NCI-H748 treated with DMSO at 0.1 percent for 48 hours (cell line): ENCODE results near the gene CCT3.
"Not testable (repeated sequence)": the region's sequence is repeated elsewhere in the genome, so short reads cannot be mapped to it uniquely, and the experiment has no call there.

ENCODE experiments used
- DNase-seq: peaks from one replicate; lab custom pipeline; 2025; lab: John Stamatoyannopoulos, UW

Gene CCT3

DNA sequence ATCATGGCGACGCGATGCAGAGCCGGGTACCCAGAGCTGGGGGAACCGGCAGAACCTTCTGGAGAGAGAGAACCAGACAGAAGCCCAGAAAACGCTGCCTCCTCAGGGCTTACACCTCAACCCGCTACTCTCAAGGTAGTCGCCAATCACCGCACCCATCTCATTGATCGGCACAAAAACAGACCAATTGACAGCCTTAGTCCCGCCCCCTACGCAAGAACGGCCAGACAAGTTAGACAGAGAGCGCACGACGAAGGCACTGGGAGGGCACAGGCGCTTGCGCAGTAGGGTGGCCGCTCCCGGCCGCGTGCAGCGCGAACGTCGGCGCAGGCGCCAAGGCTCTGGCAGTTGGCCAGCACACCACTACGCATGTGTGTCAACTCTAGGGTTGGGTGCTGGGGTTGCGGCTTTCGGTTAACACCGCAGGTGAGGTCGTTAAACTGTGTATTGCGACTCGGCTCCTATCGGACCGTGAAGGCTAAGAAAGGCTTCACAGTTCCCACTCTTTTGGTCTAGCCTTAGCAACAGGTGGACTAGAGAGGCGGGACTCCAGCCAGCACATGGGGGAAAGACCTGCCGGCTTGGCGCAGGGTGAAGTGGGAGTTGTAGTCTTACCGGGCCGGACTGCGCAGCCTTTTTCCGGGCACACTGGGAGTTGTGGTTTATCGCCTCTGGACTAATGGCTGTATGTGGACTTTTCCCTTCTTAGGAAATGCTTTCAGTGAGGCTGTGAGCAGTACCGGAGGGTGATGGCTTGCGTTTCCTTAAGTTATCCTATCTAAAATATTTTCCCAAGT lies at the start of gene CCT3, which contains the start of gene TSACC:
CCT3 (minus strand) TSS at position 113 of the 797 bp plus-strand sequence; CDS start at position 5, 108 bp downstream.
TSACC (plus strand) TSS at position 347 of the 797 bp plus-strand sequence. CDS start 1,232 bp downstream, outside the sequence.
- DNase-seq: peak; percentile 99

DNA sequence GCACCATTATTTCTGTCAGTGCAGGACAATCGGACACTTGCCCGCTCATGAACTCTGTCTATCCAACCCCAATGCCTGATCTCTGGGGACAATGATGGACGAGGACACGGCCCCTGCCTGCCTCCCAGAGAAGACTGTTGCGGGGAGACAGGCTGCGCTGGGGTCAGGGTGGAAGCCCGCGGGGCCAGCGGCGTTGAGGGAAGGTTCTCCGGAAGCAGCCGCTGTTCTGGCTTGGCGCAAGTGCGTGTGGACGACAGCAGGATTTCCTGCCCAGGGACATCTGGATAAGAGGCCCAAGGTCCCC lies 49.7 kb upstream of the CCT3 start:
- DNase-seq: no peak

DNA sequence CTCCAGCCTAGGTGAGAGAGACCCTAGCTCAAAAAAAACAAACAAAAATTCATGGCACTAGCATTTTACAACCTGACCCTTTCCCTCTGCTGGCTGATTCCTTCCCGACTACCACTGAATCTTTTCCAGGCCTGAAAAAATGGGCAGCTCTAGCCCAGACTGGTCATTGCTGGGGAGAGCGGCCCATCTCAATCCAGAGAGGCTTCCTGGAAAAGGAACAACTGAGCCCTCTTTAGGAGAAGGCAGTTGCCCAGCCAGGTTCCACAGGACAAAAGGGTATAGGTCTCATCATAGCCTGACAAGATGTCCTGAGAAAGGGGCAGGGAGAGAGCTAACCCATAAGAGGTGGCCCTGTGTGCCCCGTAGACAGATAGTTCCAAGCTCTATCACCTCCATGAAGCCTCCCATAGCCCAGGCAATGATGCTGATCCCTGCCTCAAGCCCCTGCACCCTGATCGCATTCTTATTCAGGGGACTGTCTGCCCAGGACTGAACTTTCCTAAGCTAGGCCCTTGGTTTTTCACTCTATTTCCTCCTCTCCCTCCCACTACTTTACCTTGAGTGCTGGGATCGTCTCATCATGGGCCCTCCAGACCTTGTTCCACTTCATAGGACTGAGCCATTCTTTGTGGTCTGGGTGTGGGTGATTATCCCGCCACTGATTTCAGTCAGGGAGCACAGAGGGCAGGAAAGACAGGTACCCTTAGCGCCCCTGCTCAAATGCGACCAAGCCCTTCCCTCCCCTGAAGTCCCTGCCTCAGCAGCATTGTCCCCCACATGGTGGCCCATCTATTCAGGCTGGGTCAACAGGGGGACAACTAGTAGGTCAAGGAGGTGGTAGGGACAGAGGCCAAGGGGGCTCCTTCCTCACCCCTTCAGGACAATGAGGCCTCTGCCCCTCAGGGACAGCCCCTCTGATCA lies 49.1 kb upstream of the CCT3 start:
- DNase-seq: no peak

DNA sequence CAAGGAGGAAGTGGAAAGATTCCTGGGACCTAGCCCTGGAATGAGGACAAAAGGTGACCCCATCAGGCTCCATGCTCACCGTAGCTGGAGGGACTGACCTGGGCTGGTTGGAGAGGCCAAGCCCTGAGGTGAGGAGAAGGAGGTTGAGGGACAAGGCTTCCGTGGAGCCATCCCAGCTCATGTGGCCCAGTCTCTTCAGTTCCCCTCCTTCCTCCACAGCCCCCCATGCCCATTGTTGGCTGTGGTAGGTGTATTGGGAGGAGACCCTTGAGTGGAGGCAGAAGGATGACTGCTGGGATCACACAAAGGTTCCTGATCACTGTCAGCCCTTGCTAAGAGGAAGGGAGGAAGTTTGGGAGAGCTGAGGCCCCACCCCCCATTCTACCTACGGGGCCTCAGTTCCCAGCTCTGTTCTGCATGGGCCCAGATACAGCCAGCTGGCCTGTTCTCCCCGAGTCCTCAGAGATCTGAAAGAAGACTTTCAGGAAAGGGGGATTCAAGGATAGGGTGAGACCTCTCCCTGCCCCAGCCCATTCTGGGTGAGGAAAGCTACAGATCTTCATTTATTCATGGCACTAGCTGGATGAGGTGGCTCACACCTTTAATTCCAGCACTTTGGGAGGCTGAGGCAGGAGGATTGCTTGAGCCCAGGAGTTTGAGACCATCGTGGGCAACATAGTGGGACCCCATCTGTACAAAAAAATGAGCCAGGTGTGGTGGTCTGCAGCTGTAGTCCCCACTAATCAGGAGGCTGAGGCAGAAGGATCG lies 48.2 kb upstream of the CCT3 start:
- DNase-seq: no peak

GRCh38 chr1:156385534-156386031 lies 47.5 kb upstream of the CCT3 start:
- DNase-seq: peak; percentile 22

GRCh38 chr1:156384658-156385057 lies 46.6 kb upstream of the CCT3 start:
- DNase-seq: no peak

DNA sequence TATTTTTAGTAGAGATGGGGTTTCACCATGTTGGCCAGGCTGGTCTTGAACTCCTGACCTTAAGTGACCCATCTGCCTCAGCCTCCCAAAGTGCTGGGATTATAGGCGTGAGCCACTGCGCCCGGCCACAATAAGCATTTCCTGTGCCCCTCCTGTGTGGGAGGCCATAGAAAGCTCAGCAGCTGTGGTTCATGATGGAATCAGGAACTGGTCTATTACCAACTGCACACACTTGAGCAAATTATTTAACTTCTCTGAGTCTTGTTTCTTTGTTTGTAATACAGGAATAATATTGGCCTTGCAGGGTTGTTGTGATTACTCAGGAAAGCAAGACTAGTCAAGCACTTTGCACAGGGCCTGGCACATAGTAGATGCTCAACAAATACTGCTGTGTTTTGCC lies 45.9 kb upstream of the CCT3 start:
- DNase-seq: no peak

GRCh38 chr1:156383023-156383422 lies 44.9 kb upstream of the CCT3 start:
- peak; percentile 7 for DNase-seq

GRCh38 chr1:156382561-156382960 lies 44.5 kb upstream of the CCT3 start:
- DNase-seq: no peak

DNA sequence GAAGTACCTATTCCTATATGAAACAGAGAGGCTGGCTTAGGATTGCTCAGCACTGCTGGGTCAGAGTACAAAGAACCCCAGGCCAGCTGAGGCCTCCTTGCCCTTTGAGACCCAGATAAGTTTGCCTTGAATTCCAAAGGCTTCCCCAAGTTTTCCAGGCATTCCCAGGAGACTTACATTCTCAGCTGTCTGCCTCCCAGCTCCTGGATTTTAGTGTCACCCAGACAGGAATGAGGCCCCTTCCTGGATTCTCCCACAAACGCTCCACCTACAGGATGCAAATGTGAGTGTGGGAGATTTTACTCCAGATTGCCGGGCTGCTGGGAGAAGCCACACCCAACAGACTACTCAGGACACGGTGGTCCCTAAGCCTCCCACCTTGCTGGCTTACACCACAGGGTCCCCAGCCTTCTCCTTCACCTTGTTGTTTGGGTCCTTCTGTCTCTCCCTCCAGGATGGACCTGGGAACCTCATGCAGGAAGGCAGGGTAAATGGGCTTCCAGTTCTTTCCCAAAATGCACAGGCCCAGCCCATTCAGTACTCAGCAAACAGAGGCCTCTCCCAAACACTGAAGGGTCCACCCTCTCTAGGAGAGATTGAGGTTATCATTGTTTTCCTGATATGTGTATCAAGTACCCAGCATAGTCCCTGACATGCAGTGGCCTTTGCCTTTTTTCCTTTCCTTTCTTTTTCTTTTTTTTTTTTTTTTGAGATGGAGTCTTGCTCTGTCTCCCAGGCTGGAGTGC lies 41.5 kb upstream of the CCT3 start:
- no peak for DNase-seq

- no peak for DNase-seq
Observed at GRCh38 chr1:156378557-156378956, 40.5 kb upstream of the CCT3 start.

- no peak for DNase-seq
Observed at GRCh38 chr1:156376958-156377919, 39.1 kb upstream of the CCT3 start.

DNA sequence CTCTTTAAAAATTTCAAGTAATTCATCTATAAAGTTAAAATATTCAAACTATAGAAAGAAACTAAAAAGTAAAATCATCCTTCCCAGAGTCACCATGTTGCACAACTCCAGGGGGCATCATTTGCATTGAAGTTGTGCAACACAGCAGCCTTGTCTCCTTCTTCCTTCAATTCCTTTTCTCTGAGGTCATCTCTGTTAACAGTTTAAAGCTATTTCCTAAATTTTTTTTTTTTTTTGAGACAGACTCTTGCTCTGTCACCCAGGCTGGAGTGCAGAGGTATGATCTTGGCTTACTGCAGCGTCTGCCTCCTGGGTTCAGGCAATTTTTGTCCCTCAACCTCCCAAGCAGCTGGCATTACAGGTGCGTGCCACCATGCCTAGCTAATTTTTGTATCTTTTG lies 38.1 kb upstream of the CCT3 start:
- DNase-seq: no peak

GRCh38 chr1:156373546-156373945 lies 35.5 kb upstream of the CCT3 start:
- DNase-seq: no peak

DNA sequence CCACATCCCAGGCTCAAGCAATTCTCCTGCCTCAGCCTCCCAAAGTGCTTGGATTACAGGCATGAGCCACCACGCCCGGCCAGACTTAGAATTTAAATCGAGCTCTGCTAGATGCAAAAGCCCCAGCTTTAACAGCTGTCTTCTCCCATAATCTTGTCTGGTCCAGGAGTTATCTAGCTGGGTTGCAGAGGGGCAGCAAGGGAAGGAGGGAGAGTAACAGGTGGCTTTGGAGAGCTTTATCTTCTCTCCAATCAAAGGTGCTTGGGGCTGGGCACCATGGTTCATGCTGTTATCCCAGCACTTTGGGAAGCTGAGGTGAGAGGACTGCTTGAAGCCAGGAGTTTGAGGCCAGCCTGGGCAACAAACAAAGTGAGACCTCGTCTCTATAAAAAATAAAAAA lies 34.8 kb upstream of the CCT3 start:
- no peak for DNase-seq

DNA sequence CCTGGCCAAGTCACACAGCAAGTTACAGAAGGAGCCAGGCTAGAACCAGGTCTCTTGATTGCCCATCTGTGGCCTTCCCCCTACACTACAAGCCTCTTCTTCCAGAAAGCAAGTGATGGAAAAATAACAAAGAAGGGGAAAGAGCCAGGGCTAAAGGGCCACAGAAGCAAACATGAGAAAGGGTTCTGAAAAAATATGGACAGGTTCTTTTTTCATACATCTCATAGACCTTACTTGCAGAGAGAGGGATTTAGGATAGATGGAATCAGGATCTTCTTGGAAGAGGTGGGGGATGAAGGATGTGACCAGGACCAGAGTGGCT lies 34.1 kb upstream of the CCT3 start:
- no peak for DNase-seq

DNA sequence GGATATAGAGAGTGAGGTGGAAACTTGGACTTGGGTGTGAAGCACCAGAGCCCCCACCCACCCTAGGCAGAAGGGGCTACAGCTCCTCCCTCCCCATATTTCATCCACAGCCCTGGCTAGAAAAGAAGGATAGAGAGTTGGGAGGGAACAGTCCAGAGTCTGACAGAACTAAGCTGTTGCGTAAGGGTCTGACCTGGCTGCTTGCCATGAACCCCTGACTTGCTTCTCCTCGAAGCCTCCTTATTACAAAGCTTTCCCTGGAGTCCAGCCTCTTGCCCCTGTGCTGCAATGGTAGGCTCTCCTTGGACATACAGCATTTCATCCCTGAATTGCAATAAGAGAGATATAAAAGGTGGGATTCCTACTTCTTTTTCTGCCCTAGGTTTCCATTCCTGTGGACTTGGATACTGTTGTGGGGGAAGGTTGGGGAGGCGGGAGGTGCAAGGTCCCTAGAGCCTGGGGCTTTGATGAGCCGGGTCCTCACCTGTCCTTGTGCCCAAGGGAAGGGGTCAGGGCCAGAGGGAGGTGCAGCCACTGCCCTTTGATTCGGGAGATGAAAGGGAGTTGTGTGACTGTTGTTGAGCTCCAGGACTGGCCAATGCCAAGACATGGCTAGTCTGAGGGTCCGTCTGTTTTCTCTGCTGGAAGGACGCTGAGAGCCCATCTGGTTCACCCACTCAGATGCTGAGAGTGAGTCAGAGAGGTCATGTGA lies 33.6 kb upstream of the CCT3 start:
- DNase-seq: no peak

GRCh38 chr1:156369685-156370286 lies 31.7 kb upstream of the CCT3 start:
- not testable (repeated sequence) for DNase-seq
